ENCODE results near the gene NAA50. TPM values are rescaled to one million over a fixed set of nuclear protein-coding genes. Genes with fewer than 3 reads are reported as not detected.
A peak's percentile ranks its signal among the peaks of the same experiment; 100 is the strongest.

The NAA50 gene
- total RNA-seq, 4 donors from 2014 or later, result 87.3 to 184 (median 128) TPM

DNA sequence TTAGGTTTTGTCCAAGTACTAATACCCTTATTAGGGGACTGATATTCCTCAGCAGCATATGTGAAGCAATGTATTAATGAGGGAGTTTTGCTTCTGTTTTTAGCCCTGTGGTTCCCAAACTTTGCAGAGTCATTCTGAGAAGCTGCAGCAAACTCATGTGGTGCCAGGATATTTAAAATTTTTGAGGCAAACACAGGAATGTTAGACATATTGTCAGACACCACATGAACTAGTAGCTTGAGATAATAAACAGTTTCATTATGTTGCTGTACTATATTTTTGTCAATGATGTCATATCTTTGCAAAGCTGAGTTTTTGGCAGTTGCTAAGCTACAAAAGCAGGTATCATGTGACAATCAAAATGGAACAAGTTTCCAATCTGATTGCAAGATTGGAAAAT is 37.4 kb upstream of the NAA50 start:
- no peak for DNase-seq (ENCODE audit: low spot score in 2 of 2)
- Histone ChIP-seq H3K9me3 (no peaks in the 10 kb centered on the region), H3K36me3 (peaks cover 31% of the 10 kb centered on the region), H3K4me3 (no peak overlapping the region), H3K27me3 (no peaks in the 10 kb centered on the region), H3K4me1 (peaks cover 7% of the 10 kb centered on the region), H3K27ac (peak overlapping the region; percentile 43)
- TF ChIP-seq EP300 (IDR thresholded peaks at IDR 0.05) (no peak), POLR2AphosphoS5 (IDR thresholded peaks at IDR 0.05) (no peak), POLR2A (IDR thresholded peaks at IDR 0.05) (no peak)
- TF ChIP-seq, protein P1, sequence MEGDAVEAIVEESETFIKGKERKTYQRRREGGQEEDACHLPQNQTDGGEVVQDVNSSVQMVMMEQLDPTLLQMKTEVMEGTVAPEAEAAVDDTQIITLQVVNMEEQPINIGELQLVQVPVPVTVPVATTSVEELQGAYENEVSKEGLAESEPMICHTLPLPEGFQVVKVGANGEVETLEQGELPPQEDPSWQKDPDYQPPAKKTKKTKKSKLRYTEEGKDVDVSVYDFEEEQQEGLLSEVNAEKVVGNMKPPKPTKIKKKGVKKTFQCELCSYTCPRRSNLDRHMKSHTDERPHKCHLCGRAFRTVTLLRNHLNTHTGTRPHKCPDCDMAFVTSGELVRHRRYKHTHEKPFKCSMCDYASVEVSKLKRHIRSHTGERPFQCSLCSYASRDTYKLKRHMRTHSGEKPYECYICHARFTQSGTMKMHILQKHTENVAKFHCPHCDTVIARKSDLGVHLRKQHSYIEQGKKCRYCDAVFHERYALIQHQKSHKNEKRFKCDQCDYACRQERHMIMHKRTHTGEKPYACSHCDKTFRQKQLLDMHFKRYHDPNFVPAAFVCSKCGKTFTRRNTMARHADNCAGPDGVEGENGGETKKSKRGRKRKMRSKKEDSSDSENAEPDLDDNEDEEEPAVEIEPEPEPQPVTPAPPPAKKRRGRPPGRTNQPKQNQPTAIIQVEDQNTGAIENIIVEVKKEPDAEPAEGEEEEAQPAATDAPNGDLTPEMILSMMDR (IDR thresholded peaks at IDR 0.05), result no peak

DNA sequence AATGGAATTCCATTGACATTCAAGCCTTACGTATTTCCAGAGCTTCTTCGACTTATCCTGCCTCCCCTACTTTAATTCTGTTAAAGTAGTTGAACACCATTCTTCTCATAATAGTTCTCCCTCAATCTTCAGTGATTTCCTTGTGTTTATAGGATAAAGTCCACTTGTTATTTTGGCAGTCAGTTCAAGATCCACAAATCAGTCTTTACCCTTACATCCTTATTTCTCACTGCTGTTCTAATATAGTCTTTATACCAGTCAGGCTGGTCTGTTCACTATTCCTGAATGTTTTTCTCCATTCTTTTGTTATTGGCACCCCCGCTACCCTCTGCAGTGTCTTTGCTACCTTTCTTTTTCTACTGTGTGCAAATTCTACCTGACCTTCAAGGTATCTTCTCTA is 30.5 kb upstream of the NAA50 start:
- no peaks in the 10 kb centered on the region for H3K9me3 ChIP-seq
- WGBS, result 97% methylated on average over 3 of the region's 3 CpGs
- TF ChIP-seq EP300 (IDR thresholded peaks at IDR 0.05) (no peak), POLR2A (IDR thresholded peaks at IDR 0.05) (no peak)
- TF ChIP-seq, protein P1 (IDR thresholded peaks at IDR 0.05), result no peak
- no peak overlapping the region for H3K27ac ChIP-seq
- H3K4me1 ChIP-seq, result peaks cover 4% of the 10 kb centered on the region
- H3K27me3 ChIP-seq, result no peaks in the 10 kb centered on the region
- no peak overlapping the region for H3K4me3 ChIP-seq
- DNase-seq (ENCODE audit: low spot score in 2 of 2), result no peak
- H3K36me3 ChIP-seq, result peaks cover 7% of the 10 kb centered on the region

GRCh38 chr3:113775516-113775915 is 29.5 kb upstream of the NAA50 start:
- no peaks in the 10 kb centered on the region for H3K36me3 ChIP-seq
- peaks cover 4% of the 10 kb centered on the region for H3K4me1 ChIP-seq
- WGBS, result 93% methylated on average over 1 of the region's 1 CpG
- H3K9me3 ChIP-seq, result no peaks in the 10 kb centered on the region
- H3K27ac ChIP-seq, result no peak overlapping the region
- TF ChIP-seq, protein P1 (IDR thresholded peaks at IDR 0.05), result no peak
- DNase-seq (ENCODE audit: low spot score in 2 of 2), result no peak
- H3K27me3 ChIP-seq, result no peaks in the 10 kb centered on the region
- no peak overlapping the region for H3K4me3 ChIP-seq

GRCh38 chr3:113773381-113773780 is 27.3 kb upstream of the NAA50 start:
- DNase-seq (ENCODE audit: low spot score in 2 of 2), result no peak
- Histone ChIP-seq H3K27ac (no peak overlapping the region), H3K36me3 (no peaks in the 10 kb centered on the region), H3K27me3 (no peaks in the 10 kb centered on the region), H3K9me3 (no peaks in the 10 kb centered on the region), H3K4me1 (peaks cover 10% of the 10 kb centered on the region), H3K4me3 (no peak overlapping the region)
- TF ChIP-seq EP300 (IDR thresholded peaks at IDR 0.05), result no peak
- no peak for TF ChIP-seq POLR2AphosphoS5 (IDR thresholded peaks at IDR 0.05)
- TF ChIP-seq, protein P1 (IDR thresholded peaks at IDR 0.05), result no peak
- no peak for TF ChIP-seq POLR2A (IDR thresholded peaks at IDR 0.05)
- WGBS, result 59% methylated on average over 3 of the region's 3 CpGs

DNA sequence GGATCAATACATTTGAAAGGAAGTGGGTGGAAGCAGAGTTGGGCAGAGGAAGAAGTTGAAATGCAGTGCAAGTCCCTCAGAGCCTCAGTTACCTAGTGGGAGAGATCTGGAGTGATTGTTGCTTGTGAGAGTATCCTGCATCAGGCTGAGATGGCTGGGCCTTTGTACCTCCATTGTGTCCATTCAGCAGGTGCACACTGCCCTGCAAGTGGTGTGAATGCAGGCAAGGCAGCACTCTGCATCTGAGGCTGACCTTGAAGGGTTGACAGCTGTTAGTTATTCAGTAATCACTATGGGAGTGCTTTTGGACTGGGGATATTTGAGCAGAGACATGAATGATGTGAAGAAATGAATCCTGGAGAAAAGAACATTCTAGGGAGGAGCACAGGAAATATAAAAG is 25.9 kb upstream of the NAA50 start:
- Histone ChIP-seq H3K4me1 (peaks cover 10% of the 10 kb centered on the region), H3K36me3 (no peaks in the 10 kb centered on the region), H3K27ac (no peak overlapping the region), H3K9me3 (no peaks in the 10 kb centered on the region), H3K4me3 (no peak overlapping the region), H3K27me3 (no peaks in the 10 kb centered on the region)
- no peak for DNase-seq (ENCODE audit: low spot score in 2 of 2)
- TF ChIP-seq EP300 (IDR thresholded peaks at IDR 0.05), result no peak
- TF ChIP-seq POLR2AphosphoS5 (IDR thresholded peaks at IDR 0.05), result no peak
- TF ChIP-seq, protein P1 (IDR thresholded peaks at IDR 0.05), result no peak
- no peak for TF ChIP-seq POLR2A (IDR thresholded peaks at IDR 0.05)
